ENCODE measurements around the gene SRSF3. TPM values are rescaled to one million over a fixed set of nuclear protein-coding genes. Genes with fewer than 3 reads are reported as not detected.
"Not testable (repeated sequence)": the region's sequence is repeated elsewhere in the genome, so short reads cannot be mapped to it uniquely, and the experiment has no call there.

SRSF3 gene
- polyA plus RNA-seq, 1 experiment, result 177 TPM

DNA sequence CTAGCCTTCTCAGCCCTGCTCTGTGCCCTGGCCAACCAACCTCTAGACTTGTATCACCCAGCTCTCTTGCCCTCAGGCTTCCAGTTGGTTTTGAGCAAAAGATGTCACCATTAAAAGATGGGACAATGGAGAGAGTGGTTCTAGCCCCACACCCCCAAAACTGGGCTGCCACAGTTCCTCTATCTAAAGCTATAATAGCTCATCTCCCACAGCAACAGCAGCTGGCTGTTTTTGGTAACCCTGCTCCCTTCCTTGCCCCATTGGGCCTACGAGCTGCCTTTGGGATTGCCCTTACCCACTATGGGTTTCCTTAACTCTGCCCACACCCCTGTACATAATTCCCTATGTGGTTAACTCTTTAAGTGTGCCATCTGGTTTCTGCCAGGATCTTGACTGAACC lies 7.6 kb upstream of the SRSF3 start:
- Histone ChIP-seq H3K27me3 (ENCODE audit: control insufficient read depth, insufficient read depth, low read length) (no peaks in the 10 kb centered on the region), H3K36me3 (ENCODE audit: control insufficient read depth, insufficient read depth, low read length) (no peaks in the 10 kb centered on the region), H3K4me3 (ENCODE audit: low read depth, low read length) (no peak overlapping the region)
- CTCF ChIA-PET, result interaction anchor here (0.7 to 0.9 kb wide), 2 partner anchors 9 to 143 kb away, joined by 3 read pairs; no protein-coding TSS in a partner anchor
- POLR2A ChIA-PET, result no interaction called here
- DNase-seq (ENCODE audit: low read depth), result no peak
- TF ChIP-seq, protein P1, sequence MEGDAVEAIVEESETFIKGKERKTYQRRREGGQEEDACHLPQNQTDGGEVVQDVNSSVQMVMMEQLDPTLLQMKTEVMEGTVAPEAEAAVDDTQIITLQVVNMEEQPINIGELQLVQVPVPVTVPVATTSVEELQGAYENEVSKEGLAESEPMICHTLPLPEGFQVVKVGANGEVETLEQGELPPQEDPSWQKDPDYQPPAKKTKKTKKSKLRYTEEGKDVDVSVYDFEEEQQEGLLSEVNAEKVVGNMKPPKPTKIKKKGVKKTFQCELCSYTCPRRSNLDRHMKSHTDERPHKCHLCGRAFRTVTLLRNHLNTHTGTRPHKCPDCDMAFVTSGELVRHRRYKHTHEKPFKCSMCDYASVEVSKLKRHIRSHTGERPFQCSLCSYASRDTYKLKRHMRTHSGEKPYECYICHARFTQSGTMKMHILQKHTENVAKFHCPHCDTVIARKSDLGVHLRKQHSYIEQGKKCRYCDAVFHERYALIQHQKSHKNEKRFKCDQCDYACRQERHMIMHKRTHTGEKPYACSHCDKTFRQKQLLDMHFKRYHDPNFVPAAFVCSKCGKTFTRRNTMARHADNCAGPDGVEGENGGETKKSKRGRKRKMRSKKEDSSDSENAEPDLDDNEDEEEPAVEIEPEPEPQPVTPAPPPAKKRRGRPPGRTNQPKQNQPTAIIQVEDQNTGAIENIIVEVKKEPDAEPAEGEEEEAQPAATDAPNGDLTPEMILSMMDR (IDR thresholded peaks at IDR 0.05; ENCODE audit: insufficient read depth, low read depth, low read length), result no peak

DNA sequence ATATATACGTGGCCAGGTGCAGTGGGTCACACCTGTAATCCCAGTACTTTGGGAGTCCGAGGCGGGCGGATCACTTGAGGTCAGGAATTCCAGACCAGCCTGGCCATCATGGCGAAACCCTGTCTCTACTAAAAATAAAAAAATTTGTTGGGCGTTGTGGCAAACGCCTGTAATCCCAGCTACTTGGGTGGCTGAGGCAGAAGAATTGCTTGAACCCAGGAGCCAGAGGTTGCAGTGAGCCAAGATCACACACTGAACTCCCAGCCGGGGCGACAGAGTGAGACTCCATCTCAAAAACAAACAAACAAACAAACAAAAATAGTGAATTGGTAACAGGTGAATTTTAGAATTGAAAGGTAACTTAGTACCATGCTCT lies 5.1 kb upstream of the SRSF3 start:
- DNase-seq (ENCODE audit: low read depth); CTCF ChIA-PET; H3K4me3 ChIP-seq (ENCODE audit: low read depth, low read length); H3K36me3 ChIP-seq (ENCODE audit: control insufficient read depth, insufficient read depth, low read length); POLR2A ChIA-PET; H3K27me3 ChIP-seq (ENCODE audit: control insufficient read depth, insufficient read depth, low read length): not testable (repeated sequence)

DNA sequence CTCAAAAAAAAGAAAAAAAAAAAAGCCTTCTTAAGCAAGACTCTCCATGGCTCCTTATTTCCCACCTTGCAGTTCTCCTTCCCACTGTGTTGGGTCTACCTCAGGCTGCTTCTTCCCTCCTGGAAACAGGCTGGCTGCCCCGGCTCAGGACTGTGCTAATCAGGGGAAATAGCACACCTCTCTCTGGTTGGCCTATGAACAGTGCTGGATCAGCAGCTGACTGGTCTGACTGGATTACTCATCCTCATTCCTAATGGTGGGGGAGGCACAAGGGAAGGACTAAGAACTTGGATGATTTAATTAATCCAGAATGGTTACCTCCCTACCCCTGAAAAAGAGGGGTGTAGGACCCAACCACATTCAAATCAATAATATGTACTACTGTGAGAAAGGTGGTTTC lies 3.9 kb upstream of the SRSF3 start:
- ChIA-PET CTCF (interaction anchor here (0.6 kb wide), 1 partner anchor 121 kb away, joined by 3 read pairs; no protein-coding TSS in a partner anchor), POLR2A (no interaction called here)
- H3K36me3 ChIP-seq (ENCODE audit: control insufficient read depth, insufficient read depth, low read length), result no peaks in the 10 kb centered on the region
- H3K4me3 ChIP-seq (ENCODE audit: low read depth, low read length), result no peak overlapping the region
- no peaks in the 10 kb centered on the region for H3K27me3 ChIP-seq (ENCODE audit: control insufficient read depth, insufficient read depth, low read length)
- no peak for DNase-seq (ENCODE audit: low read depth)
- TF ChIP-seq, protein P1 (IDR thresholded peaks at IDR 0.05; ENCODE audit: insufficient read depth, low read depth, low read length), result no peak

DNA sequence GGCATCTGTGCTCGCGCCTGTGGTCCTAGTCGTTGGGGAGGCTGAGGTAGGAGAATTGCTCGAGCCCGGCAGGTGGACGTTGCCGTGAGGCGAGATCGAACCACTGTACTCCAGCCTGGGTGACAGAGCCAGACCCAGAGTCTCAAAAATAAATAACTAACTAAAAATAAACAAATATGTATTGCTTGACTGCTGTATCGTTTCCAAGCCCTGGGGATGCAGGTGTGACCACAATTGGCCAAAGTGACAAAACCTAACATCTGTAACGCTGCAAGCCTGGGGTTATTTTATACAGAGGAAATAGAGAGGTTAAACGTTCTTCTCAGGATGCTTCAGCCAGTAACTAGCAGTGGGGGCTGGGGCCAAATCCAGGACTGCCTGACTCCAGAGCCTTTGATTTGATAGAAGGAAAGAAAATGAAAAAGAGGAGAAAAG lies 1.9 kb upstream of the SRSF3 start:
- no peaks in the 10 kb centered on the region for H3K27me3 ChIP-seq (ENCODE audit: control insufficient read depth, insufficient read depth, low read length)

DNA sequence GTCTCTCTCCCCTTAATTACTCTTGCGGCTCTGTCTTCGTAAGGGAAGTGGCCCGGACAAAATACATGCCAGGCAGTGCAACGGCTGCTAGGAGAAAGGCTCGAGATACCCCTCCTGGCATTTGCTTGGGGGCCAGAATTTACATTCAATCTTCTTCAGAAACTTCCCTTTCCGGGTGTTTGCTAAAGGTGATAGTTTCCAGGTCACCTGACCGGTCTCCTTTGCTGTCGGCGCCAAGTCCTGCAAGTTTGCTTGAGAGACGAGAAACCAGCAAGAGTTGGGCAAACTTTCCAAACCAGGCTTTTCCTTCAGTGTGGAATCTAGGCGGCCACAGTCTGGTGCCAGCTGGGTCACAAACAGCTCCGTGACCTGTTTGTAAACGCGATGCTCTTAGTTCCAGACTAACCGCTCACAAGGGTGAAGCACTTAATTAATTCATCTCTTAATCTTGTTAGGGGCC lies 563 bp upstream of the SRSF3 start:
- Histone ChIP-seq H3K36me3 (ENCODE audit: control insufficient read depth, insufficient read depth, low read length) (peaks cover 6% of the 10 kb centered on the region; the same call in 1 of the 2 replicates), H3K4me3 (ENCODE audit: low read depth, low read length) (peak overlapping the region; percentile 21), H3K27me3 (ENCODE audit: control insufficient read depth, insufficient read depth, low read length) (no peaks in the 10 kb centered on the region)
- no peak for DNase-seq (ENCODE audit: low read depth)
- POLR2A ChIA-PET, result interaction anchor here (0.6 kb wide), 1 partner anchor 49 kb away, joined by 6 read pairs; no protein-coding TSS in a partner anchor
- CTCF ChIA-PET, result no interaction called here
- TF ChIP-seq, protein P1 (IDR thresholded peaks at IDR 0.05; ENCODE audit: insufficient read depth, low read depth, low read length), result no peak

More for the DNA sequence above, 1.9 kb upstream of the SRSF3 start:
- TF ChIP-seq, protein P1 (IDR thresholded peaks at IDR 0.05; ENCODE audit: insufficient read depth, low read depth, low read length), result no peak
- Histone ChIP-seq H3K36me3 (ENCODE audit: control insufficient read depth, insufficient read depth, low read length) (peaks cover 2% of the 10 kb centered on the region; the same call in 1 of the 2 replicates), H3K4me3 (ENCODE audit: low read depth, low read length) (no peak overlapping the region)
- CTCF ChIA-PET, result no interaction called here
- no peak for DNase-seq (ENCODE audit: low read depth)
- POLR2A ChIA-PET, result no interaction called here
